ENCODE data around the gene ADGRV1.

- TF ChIP-seq, protein P1, sequence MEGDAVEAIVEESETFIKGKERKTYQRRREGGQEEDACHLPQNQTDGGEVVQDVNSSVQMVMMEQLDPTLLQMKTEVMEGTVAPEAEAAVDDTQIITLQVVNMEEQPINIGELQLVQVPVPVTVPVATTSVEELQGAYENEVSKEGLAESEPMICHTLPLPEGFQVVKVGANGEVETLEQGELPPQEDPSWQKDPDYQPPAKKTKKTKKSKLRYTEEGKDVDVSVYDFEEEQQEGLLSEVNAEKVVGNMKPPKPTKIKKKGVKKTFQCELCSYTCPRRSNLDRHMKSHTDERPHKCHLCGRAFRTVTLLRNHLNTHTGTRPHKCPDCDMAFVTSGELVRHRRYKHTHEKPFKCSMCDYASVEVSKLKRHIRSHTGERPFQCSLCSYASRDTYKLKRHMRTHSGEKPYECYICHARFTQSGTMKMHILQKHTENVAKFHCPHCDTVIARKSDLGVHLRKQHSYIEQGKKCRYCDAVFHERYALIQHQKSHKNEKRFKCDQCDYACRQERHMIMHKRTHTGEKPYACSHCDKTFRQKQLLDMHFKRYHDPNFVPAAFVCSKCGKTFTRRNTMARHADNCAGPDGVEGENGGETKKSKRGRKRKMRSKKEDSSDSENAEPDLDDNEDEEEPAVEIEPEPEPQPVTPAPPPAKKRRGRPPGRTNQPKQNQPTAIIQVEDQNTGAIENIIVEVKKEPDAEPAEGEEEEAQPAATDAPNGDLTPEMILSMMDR (conservative IDR thresholded peaks at IDR 0.05; ENCODE audit: low read depth, low read length), result no peak
- no peak for TF ChIP-seq EZH2 (IDR thresholded peaks at IDR 0.05; ENCODE audit: borderline replicate concordance, low read depth, low read length, poor library complexity, severe bottlenecking)
These were observed 469.0 kb downstream of the ADGRV1 start for GRCh38 chr5:91027405-91028139.

Measured in A673 (cell line).